Epithelial cell of prostate (primary cell): ENCODE data around the gene PARD6A.
"Not testable (repeated sequence)": the region's sequence is repeated elsewhere in the genome, so short reads cannot be mapped to it uniquely, and the experiment has no call there.

Experiments used
- DNase-seq: peaks from one replicate; pipeline ENCODE4 v3.0.0-alpha.2; 2011; ENCODE audit warnings: low read depth, low spot score
- H3K27ac ChIP-seq: fragments of 450-650 bp; 2 replicates; pipeline ENCODE4 v1.5.1; 2017; ENCODE audit warnings: mild to moderate bottlenecking

Gene PARD6A

GRCh38 chr16:67679935-67680897 lies 19.5 kb downstream of the PARD6A start:
- no peak for DNase-seq
- no peak overlapping the region for H3K27ac ChIP-seq

GRCh38 chr16:67683767-67684166 lies 23.0 kb downstream of the PARD6A start:
- no peak for DNase-seq
- H3K27ac ChIP-seq = peak overlapping the region; percentile 67

- no peak for DNase-seq
- peak overlapping the region; percentile 67 for H3K27ac ChIP-seq
These were observed 24.8 kb downstream of the PARD6A start for GRCh38 chr16:67685388-67686112.

GRCh38 chr16:67693517-67694285 lies 32.9 kb downstream of the PARD6A start:
- H3K27ac ChIP-seq = peak overlapping the region; percentile 18
- not testable (repeated sequence) for DNase-seq

GRCh38 chr16:67694611-67695010 lies 33.9 kb downstream of the PARD6A start:
- no peak for DNase-seq
- H3K27ac ChIP-seq = no peak overlapping the region

- DNase-seq = no peak
- peak overlapping the region; percentile 68 for H3K27ac ChIP-seq
These were observed 36.8 kb downstream of the PARD6A start for GRCh38 chr16:67697422-67698185.

GRCh38 chr16:67699265-67699664 lies 38.5 kb downstream of the PARD6A start:
- DNase-seq = no peak
- H3K27ac ChIP-seq = peak overlapping the region; percentile 68

GRCh38 chr16:67701420-67701819 lies 40.7 kb downstream of the PARD6A start:
- DNase-seq = no peak
- no peak overlapping the region for H3K27ac ChIP-seq

- no peak overlapping the region for H3K27ac ChIP-seq
- DNase-seq = no peak
These were observed 41.4 kb downstream of the PARD6A start for GRCh38 chr16:67702130-67702529.

GRCh38 chr16:67703626-67704025 lies 42.9 kb downstream of the PARD6A start:
- DNase-seq = no peak
- H3K27ac ChIP-seq = no peak overlapping the region

- DNase-seq = no peak
- no peak overlapping the region for H3K27ac ChIP-seq
These were observed 43.4 kb downstream of the PARD6A start for GRCh38 chr16:67704110-67704509.

GRCh38 chr16:67707210-67707609 lies 46.5 kb downstream of the PARD6A start:
- no peak overlapping the region for H3K27ac ChIP-seq
- DNase-seq = no peak

GRCh38 chr16:67707790-67708189 lies 47.0 kb downstream of the PARD6A start:
- peak overlapping the region; percentile 48 for H3K27ac ChIP-seq
- no peak for DNase-seq

- peak overlapping the region; percentile 48 for H3K27ac ChIP-seq
- no peak for DNase-seq
These were observed 47.6 kb downstream of the PARD6A start for GRCh38 chr16:67708368-67708771.

GRCh38 chr16:67709050-67709449 lies 48.3 kb downstream of the PARD6A start:
- DNase-seq = no peak
- H3K27ac ChIP-seq = peak overlapping the region; percentile 48

- no peak for DNase-seq
- H3K27ac ChIP-seq = no peak overlapping the region
These were observed 49.8 kb downstream of the PARD6A start for GRCh38 chr16:67710607-67711006.
